Stimulated activated CD4-positive, alpha-beta T cell treated with anti-CD3 and anti-CD28 coated beads, TNF-alpha, amount 100 ng/mL, for 1 hour (primary cell): ENCODE data around the gene SLC28A3.
A peak's percentile ranks its signal among the peaks of the same experiment; 100 is the strongest.

Experiments used
- DNase-seq, 3 donors: peaks; one replicate each; pipeline ENCODE4 v3.0.0-alpha.2; 2020; ENCODE audit warnings: low read depth in 3 of 3, low spot score in 1 of 3

Gene SLC28A3

DNA sequence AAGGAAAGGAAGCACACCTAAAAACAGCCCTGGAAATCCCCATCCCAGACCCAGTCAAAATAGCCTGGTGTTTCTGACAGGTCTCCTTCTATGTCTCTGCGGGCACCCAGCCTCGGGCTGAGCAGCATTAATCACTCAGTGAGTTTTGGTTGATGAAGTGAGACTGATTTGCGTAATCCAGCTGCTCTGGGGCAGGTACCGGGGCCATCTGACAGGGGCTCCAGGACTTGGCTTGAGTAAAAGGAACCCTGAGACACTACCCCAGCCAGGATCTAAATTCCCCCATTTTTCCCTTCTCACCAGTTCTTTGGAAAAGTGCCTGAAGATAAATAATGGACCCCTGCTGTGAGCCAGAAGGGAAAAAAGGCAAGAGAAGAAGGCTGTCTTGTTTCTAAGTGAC is 596 bp downstream of the SLC28A3 start:
- no peak for DNase-seq

DNA sequence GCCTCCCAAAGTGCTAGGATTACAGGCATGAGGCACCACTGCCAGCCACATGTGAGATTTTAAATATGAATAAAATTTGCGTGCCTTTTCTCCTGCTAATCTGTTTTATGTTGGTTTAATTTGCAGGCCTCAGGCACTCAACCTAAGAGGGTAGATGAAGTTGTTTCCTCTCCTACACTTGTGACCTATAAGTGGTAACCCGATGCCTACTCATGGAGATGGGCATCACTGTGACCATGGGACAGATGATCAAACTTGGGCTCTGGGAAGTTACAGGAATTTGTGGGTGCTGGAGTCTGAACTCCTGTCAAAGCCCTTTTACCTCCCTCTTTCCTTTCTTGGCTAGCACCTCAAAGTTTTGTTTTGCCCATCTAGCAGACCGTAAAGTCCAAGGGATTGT is 1.1 kb downstream of the SLC28A3 start:
- no peak for DNase-seq

- no peak for DNase-seq
These were observed 1.8 kb downstream of the SLC28A3 start for GRCh38 chr9:84338792-84339191.

DNA sequence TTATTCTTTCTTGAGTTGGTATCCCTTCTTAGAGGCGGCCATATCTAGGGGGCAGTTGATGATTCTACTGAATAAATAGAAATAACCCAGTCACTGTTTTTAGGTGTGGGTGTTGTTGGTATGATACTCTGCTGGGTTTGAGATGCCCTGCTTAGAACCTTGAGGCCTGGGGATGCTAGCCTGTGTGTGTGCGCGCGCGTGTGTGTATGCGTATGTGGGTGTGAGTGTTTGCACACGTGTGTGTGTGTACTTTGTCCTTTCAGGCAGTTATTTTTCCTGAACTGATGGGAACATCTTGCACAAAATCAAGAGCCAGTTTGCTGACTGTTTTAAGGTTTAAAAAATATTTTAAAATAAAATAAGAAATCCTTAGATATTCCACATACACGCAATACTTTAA is 3.3 kb downstream of the SLC28A3 start:
- DNase-seq: no peak

DNA sequence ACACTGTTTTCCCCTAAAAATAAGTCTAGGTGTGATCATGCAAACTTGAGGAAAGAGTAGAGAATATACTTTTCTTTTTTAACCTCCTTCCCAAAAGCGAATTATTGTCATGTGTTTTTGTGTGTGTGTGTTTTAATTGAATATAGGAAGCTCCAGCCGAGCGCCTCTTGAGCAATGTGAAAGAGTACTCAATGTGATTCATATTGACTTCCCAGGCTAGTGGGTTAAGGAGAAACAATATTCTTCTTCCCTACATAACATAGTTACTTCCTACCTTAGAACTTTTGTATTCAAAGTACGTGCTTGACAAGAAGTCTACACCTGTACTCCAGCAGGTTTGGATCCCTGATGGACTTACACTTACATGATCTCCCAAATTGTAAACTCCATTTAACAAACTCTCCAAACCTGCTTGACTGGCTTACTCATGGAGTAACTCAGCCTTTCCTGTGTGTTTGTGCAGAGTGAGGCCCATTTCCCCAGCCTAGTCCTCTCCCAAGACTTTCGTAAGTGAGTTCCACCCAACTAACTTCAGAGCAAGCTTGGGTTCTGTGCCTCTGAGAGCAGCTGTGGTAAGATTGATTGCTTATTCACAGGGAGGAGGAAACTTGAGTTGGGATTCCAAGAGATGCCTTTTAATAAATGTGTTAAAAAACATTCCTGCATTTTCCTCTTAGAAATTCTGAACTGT is 9.3 kb downstream of the SLC28A3 start:
- DNase-seq: no peak

GRCh38 chr9:84330246-84330645 is 10.3 kb downstream of the SLC28A3 start:
- DNase-seq: no peak

DNA sequence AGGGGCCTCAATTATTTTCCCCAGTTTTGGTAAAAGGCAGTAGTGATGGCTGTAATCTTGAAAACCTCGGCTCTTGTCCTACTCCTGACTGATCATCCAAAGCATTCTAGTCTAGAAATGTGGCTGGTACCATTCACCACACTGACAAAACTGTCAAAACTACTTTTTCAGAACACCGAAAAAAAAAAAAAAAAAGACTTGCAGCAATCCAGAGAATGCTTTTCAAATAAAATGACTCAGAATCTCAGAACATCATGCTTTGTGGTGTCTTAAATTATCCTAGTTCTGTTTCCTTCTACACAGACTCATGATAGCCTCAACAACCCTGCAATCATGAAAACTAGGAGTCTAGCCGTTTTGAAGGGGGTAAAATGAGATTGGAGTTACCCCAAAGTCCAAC is 13.4 kb downstream of the SLC28A3 start:
- no peak for DNase-seq

DNA sequence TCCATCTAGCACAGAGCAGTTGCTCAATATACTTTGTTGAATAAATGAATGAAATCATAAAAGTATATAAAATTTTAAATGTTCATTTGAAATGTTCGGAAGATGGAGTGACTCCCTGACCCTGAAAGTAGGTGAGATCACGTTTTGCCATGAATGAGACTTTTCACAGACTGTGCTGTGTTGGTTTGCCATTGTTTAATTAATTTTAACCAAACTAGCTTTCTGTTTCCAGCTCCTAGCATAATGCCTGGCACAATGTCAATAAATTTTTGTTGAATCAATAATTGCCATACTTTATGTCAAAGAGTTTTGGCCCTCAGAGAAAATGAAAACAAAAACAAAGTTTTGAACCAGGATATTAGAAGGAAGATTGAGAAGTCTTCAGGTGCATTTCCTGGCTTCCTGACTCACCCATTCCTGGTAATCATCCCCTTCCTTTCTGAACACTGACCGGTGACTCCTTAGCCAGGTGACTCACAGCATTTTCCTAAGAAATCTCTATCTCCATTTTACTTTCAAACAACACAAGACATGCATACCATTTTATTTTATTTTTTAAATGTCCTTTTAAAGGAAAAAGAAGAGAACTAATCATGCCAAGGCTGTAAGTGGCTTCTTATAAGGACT is 15.1 kb downstream of the SLC28A3 start:
- DNase-seq: no peak

DNA sequence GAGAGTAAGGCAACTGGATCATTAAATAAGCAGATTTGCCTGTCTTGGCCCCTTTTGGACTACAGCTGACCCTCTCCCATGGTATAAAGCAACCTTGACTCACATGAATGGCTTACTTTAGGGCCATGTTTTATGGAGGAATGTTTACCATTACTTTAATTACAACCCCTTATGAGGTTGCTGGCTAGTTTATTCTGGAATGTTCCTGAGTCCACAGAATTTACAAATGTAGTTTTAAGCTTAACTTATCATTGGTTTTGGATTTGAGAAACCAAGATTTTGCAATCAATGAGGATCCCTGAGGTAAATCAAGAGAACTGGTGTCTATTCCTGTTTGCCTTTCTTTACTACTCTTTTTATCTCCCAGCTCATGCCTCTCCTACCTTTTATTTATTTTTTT is 15.7 kb downstream of the SLC28A3 start:
- DNase-seq: no peak

- no peak for DNase-seq
These were observed 16.7 kb downstream of the SLC28A3 start for GRCh38 chr9:84323858-84324257.

DNA sequence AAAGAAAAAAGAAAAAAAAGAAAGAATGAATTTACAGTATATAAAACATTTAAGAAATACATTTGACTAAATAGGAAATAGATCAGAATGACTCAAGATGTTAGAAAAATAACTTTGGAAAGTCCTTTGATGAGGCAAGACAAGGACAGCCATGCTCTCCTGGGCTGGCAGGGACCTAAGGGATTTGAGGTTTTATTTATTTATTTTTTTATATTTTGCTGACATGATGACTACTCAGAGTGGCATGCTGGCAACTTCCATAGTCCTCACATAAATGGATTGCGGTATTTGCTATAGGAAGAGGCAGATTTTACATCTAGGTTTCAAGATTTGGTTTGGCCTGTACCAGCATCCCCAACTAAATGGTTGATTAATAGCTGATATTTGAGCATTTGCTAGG is 17.7 kb downstream of the SLC28A3 start:
- no peak for DNase-seq

DNA sequence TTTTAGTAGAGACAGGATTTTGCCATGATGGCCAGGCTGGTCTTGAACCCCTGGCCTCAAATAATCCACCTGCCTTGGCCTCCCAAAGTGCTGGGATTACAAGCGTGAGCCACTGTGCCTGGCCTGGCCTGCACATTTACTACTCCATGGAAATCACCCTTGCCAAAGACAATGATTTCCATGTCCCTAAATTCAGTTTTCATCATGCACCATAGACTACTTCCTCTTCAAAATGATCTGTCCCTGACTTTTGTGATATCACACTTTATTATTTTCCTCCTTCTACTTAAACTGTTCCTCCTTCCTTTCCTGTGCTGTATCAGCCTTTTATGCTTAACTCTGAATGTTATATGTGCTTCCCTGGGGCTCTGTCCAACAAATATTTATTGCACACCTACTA is 20.3 kb downstream of the SLC28A3 start:
- no peak for DNase-seq

DNA sequence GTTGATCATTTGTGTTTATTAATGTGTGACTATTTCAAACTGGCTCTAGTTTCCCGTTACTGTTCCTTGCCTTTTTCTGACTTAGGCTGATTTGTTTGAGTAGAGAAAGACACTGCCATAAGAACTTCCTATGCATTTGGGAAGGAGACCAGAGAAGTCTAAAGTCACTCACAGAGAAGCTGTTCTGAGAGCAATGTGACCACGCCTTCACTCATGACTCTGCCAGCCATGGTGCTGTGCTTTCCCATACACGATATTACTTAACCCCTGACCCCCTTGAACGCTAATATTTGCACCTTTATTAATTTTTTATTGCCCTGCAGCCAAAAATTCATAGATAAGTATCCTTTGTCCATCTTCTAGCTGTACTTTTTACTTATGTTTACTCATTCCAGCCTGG is 20.9 kb downstream of the SLC28A3 start:
- DNase-seq: no peak

DNA sequence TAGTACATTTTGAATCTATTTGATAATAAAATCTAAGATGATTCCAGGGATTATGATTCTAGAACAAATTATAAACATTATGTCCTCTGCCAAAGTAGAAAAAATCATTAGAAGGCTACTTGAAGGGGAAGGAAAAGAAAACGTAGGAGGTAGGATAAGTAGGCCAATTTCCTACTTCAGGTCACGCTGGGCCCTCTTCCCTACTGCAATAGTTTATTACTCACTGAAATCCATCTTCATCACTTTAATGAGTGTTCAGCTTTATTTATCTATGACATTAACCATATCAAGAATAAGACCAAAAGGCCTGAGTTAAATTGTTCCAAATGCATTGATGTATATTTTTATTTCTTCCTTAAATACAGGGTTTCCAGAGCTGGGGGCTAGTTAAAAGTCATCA is 21.6 kb downstream of the SLC28A3 start:
- DNase-seq: no peak

- no peak for DNase-seq
These were observed 23.0 kb downstream of the SLC28A3 start for GRCh38 chr9:84317563-84317962.

- DNase-seq: peak; percentile 10 to 36 (median 13)
These were observed 25.2 kb downstream of the SLC28A3 start for GRCh38 chr9:84315278-84315877.

DNA sequence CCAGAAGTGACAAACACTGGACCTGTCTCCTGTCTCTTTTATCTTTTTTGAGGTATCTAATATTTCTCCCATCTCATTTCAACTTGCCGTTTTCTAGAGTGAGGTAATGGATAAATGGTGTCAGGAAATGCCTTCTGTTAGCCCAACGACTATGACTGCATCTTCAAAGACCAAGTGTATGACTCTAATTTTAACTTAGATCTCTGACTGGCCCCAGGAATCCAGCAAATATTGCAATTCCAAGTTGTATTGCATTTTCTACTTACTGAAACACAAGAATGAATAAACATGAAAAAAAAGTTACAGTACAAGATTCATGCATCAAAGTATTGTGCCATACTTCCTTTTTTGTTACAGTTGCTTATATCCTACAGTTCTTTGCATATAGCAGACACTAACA is 26.3 kb downstream of the SLC28A3 start:
- no peak for DNase-seq

DNA sequence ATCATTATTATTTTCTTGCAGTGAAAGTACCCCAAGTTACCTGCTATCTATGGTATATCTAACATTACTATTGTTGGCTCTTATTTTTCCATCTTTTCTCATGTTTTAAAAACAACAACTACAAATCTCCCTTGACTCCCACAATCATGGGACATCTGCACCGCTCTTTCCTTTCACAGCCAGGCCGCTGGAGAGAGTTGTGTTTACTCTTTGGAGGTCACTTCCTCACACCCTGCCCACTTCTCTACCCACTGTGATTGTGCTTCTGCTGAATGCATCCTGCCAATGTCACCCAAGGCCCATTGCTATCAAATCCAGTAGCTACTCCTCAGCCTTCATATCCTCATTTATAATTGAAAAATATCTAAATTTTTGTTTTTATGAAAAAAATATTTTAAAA is 29.7 kb downstream of the SLC28A3 start:
- no peak for DNase-seq

GRCh38 chr9:84305497-84306131 is 34.9 kb downstream of the SLC28A3 start:
- no peak for DNase-seq

DNA sequence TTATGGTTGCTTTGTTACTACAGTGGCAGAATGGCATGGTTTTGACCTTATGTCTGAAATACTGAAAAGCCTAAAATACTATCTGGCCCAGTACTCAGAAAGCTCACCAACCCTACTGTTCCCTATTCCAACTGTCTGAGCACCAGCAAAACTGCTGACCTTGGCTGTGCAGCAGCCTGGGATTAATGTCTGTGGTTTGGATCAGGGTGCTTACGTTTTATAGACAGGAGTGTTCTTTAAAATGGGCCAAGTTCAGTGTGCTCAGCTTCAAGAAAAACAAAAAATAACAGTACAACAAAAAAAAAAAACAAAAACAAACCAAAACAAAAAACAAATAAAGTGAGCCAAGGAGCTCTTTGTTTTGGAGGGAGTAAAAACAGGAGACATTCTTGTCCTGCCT is 36.4 kb downstream of the SLC28A3 start:
- no peak for DNase-seq

GRCh38 chr9:84303061-84303460 is 37.5 kb downstream of the SLC28A3 start:
- DNase-seq: no peak

DNA sequence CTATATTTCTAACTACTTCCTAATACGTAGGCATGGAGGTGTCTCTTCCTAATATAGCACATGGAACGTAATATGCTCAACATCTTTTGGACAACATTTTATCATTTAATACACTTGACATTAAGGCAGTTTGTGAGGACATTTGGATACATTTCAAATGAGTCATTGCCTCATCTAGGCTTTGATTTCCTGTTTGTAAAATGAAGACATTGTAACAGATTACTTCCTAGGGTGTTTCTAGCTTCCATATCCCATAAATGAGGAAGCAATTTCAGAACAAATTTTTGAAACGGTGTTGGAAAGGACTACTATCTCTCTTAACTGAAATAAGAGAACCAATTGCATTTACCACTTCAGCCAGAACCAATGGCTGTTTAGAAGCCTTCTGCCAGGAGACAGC is 38.7 kb downstream of the SLC28A3 start:
- no peak for DNase-seq
